GM10266 (cell line): ENCODE measurements around the gene MPPED1.

Experiments used
- DNase-seq: peaks from one replicate; pipeline ENCODE4 v3.0.0; 2012; ENCODE audit errors: extremely low spot score
- TF ChIP-seq, protein P1 (sequence below): IDR thresholded peaks from 2 replicates; pipeline ENCODE4 v1.5.1; 2012; ENCODE audit warnings: mild to moderate bottlenecking, low read depth; ENCODE audit not compliant: control insufficient read depth, insufficient read depth; ENCODE audit errors: missing control alignments

The MPPED1 gene

DNA sequence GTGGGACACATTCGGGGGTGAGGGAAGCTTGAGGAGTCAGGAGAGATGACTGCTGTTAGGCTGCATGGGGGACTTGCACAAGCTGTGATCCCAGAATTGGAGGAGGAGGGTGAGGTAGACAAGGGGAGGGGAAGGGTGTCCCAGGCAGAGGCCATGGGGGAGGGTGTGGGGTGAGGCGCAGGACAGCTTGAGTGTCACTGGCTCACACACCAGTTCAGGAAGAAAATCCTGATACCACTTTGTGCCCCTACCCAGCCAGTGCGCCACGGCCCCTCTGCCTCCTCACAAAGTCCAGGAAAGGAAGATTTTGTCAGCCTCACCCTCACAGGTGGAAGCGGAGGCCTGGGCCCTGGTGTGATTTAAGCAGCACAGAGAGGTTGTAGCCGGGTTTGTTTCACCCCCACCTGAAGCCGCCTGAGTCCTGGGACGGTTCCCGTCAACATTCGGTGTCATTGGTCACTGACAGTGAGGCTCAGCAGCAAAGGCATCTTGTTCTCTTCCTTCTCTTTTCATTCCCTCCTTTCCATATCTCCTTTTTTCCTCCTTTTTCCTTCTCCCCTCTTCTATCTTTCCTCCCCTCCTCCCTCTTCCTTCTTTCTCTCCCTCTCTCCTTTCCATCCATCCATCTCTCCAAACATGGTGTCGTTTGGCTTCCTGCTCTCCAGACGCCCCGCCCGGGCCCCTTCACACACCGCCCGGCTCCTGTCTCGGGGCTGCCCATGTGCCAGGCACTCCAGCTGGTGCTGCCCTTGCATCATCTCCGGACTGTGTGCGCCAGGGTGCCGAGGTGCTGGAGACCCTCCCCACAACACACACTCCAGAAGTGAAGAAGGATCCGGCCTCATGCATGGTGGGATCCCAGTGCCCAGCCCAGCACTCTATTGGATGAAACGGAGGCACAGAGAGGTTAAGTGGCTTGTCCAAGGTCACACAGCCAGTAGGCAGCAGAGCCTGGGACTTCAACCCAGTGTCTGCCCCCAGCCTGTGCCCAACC is 89.3 kb downstream of the MPPED1 start:
- DNase-seq, result no peak
- TF ChIP-seq, protein P1, sequence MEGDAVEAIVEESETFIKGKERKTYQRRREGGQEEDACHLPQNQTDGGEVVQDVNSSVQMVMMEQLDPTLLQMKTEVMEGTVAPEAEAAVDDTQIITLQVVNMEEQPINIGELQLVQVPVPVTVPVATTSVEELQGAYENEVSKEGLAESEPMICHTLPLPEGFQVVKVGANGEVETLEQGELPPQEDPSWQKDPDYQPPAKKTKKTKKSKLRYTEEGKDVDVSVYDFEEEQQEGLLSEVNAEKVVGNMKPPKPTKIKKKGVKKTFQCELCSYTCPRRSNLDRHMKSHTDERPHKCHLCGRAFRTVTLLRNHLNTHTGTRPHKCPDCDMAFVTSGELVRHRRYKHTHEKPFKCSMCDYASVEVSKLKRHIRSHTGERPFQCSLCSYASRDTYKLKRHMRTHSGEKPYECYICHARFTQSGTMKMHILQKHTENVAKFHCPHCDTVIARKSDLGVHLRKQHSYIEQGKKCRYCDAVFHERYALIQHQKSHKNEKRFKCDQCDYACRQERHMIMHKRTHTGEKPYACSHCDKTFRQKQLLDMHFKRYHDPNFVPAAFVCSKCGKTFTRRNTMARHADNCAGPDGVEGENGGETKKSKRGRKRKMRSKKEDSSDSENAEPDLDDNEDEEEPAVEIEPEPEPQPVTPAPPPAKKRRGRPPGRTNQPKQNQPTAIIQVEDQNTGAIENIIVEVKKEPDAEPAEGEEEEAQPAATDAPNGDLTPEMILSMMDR, result no peak

DNA sequence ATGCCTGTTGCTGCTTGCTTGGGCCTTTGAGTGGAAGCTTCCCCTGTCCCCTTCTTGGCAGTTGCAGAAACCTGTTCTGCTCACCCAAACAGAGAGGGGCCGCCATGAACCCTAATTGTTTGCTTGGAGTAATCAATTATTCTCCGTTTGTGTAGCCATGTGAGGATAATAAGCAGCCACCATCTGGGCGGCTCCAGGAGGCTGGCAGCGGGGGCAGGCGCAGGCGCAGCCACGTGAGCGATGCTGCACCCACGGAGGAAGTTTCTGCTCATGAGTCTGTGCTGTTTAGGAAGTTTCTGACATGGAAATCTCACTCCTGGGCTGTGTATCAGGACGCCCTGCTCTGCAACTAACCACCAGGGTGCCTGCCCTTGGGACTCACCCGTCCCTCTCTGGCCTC is 90.1 kb downstream of the MPPED1 start:
- DNase-seq, result no peak
- TF ChIP-seq, protein P1, result no peak

DNA sequence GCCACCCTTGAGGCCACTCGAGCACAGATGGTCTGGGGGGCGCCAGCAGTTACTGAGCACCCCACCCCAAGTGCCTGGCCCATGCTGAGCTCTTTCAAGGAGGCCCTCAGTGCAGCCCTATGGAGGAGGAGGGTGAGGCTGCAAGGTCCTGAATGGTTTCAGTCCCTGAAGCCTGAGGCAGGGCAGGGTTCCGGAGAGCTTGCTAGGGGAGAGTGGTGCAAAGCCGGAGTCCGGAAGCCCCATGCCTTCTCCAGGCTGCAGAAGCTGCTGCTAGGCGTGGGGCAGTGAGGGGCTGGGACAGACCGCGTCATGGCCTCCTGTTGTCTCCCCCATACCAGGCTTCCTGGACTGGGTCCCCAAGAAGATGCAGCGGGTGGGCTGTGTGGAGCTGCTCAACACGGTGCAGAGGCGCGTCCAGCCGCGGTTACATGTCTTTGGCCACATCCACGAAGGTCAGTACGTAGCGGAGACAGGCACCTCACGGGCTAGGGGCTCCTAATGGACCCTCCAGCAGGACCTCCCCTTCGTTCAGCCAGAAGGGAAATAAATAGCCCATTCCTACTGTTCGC is 90.6 kb downstream of the MPPED1 start:
- DNase-seq, result no peak

DNA sequence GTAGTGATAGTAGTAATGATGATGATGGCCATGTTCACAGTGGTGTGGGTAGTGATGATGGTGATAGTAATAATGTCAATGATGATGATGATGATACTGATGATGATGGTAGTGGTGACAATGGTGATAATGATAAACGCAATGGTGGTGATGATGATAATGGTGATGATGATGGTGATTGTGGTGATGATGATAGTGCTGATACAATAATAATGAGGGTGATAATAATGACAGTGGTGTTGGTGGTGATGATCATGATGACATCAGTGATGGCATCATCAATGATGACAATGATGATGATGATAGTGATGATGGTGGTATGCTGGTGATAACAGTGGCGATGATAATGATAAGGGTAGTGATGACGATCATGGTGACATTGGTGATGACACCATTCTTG is 92.3 kb downstream of the MPPED1 start:
- TF ChIP-seq, protein P1, result no peak
- DNase-seq, result no peak

More for the DNA sequence above, 90.6 kb downstream of the MPPED1 start:
- TF ChIP-seq, protein P1, result no peak

DNA sequence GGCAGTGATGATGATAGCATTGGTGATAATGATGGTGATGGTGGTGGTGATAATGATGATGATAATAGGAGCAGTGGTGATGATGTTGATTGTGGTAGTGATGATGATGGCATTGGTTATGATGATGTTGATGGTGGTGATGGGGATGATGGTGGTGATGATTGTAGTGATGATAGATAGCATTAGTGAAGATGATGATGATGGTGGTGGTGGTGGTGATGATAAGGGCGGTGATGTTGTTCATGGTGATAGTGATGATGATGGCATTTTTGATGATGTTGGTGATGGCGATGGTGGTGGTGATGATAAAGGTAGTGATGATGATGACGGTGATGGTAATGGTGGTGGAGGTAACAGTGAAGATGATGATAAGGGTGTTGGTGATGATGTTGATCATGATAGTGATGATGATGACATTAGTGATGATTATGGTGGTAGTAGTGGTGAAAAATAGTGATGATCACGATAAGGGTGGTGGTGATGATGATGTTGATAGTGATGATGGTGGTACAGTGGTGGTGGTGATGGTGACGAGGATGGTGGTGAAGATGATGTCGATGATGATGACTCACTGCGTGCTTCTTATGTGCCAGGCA is 93.0 kb downstream of the MPPED1 start:
- no peak for DNase-seq

DNA sequence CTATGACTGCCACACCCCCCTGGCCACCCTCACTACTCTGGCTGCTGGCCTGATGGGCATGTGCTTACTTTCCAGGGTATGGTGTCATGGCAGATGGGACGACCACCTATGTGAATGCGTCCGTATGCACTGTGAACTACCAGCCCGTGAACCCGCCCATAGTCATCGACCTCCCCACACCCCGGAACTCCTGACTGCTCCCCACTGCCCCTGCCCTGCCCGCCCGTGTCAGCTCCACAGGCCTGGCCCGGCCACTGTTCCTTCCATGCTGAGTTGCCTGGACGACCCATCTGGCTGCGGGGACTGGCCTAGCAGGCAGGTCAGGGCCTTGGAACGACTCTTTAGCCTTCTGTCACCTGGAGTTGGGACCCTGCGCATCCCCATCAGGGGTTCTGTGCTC is 93.6 kb downstream of the MPPED1 start:
- no peak for DNase-seq
- TF ChIP-seq, protein P1, result no peak

More for the DNA sequence above, 93.0 kb downstream of the MPPED1 start:
- TF ChIP-seq, protein P1, result no peak

DNA sequence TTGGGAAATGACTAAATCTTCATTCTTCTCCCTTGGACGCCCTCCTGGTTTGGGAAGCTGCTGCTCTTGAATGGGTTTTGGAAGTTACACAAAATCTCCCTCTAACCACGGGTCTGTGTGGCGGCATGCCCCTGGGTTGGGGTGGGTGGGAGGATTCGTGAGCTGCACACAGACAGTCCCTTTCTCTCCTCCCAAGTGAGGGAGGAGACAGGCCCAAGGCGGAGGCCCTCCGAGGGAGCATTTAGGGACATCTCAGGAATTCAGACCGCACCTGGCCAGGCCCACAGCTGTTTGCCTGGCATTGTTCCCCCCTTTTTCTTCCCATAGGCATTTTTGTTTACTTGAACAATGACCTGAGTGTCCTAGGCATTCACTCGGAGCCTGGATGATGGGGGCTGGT is 94.1 kb downstream of the MPPED1 start:
- TF ChIP-seq, protein P1, result no peak
- DNase-seq, result no peak
